GM10266 (cell line): ENCODE results near the gene THSD4.

Experiments
- DNase-seq: peaks from one replicate; pipeline ENCODE4 v3.0.0; 2012; ENCODE audit errors: extremely low spot score
- CTCF ChIP-seq: IDR thresholded peaks from 2 replicates; pipeline ENCODE4 v1.5.1; 2012; ENCODE audit warnings: mild to moderate bottlenecking, low read depth; ENCODE audit not compliant: control insufficient read depth, insufficient read depth; ENCODE audit errors: missing control alignments

The THSD4 gene

GRCh38 chr15:71677352-71677751, 562.1 kb downstream of the THSD4 start:
- DNase-seq = no peak
- no peak for TF ChIP-seq CTCF

- TF ChIP-seq CTCF = no peak
- DNase-seq = no peak
Measured at GRCh38 chr15:71677766-71678165, 562.5 kb downstream of the THSD4 start.

GRCh38 chr15:71678191-71678590, 562.9 kb downstream of the THSD4 start:
- peak; percentile 11 for DNase-seq
- no peak for TF ChIP-seq CTCF

- no peak for DNase-seq
- TF ChIP-seq CTCF = no peak
Measured at GRCh38 chr15:71678605-71679004, 563.3 kb downstream of the THSD4 start.

GRCh38 chr15:71679223-71679792, 564.0 kb downstream of the THSD4 start:
- no peak for TF ChIP-seq CTCF
- no peak for DNase-seq

GRCh38 chr15:71679793-71680353, 564.6 kb downstream of the THSD4 start:
- no peak for DNase-seq
- TF ChIP-seq CTCF = no peak

GRCh38 chr15:71682001-71682400, 566.7 kb downstream of the THSD4 start:
- no peak for DNase-seq
- TF ChIP-seq CTCF = no peak
